Measurements from ENCODE around the gene SAE1.

Gene SAE1

GRCh38 chr19:47096100-47096704 is 34.4 kb upstream of the SAE1 start:
- no peaks in the 10 kb centered on the region for H3K27me3 ChIP-seq (ENCODE audit: insufficient read depth, low read depth, severe bottlenecking)
- no peak overlapping the region for H3K4me3 ChIP-seq (ENCODE audit: low read depth, low read length)
- H3K36me3 ChIP-seq, result peaks cover 43% of the 10 kb centered on the region
- H3K9me3 ChIP-seq (ENCODE audit: severe bottlenecking), result no peaks in the 10 kb centered on the region
- no peak for DNase-seq
- H3K27ac ChIP-seq, result no peak overlapping the region
- TF ChIP-seq CTCF (IDR thresholded peaks at IDR 0.05; ENCODE audit: low read depth, low read length), result no peak

GRCh38 chr19:47096721-47097120 is 33.9 kb upstream of the SAE1 start:
- Histone ChIP-seq H3K36me3 (peaks cover 41% of the 10 kb centered on the region), H3K4me3 (ENCODE audit: low read depth, low read length) (no peak overlapping the region)

DNA sequence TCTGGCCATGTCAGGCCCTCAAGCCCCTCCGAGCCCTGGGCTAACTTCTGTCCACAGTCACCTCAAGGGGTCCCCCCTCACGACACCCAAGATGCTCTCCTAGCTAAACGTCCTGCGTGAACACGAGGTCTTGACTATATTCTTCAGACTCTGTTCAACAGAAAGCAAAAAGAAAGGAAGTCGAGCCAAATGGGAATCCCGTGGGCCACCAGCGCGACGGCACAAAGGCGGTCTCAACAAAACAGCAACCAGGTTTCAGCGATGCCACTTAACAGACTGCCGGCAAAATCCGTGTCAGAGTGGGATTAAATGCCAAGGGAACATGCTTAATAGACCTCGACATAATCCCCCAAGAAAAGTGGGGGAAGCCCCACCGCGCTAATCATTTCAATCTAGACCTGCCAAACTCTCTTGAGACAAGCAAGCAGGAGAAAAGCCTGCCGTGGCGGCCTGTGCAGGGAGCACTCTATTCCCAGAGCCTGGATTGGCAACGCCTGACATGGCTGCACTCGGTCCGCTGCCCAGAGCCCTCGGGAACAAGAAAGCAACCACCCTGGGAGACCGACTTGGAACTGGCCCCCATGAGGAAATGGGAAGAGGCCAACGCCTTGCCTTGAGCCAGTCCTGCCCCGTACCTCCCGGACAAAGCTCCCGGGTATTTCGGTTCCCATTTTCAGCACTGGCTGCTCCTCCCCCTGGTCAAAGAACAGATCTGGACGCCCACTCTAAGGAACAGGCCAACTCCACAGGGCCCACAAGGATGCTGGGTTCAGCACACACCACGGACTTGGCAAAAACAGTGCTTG is 33.0 kb upstream of the SAE1 start:
- no peaks in the 10 kb centered on the region for H3K9me3 ChIP-seq (ENCODE audit: severe bottlenecking)
- TF ChIP-seq CTCF (IDR thresholded peaks at IDR 0.05; ENCODE audit: low read depth, low read length), result no peak
- peaks cover 32% of the 10 kb centered on the region for H3K36me3 ChIP-seq
- H3K27ac ChIP-seq, result peak overlapping the region; percentile 67
- peak overlapping the region; percentile 41 for H3K4me3 ChIP-seq (ENCODE audit: low read depth, low read length)
- peak; percentile 81 for DNase-seq
- no peaks in the 10 kb centered on the region for H3K27me3 ChIP-seq (ENCODE audit: insufficient read depth, low read depth, severe bottlenecking)

More at GRCh38 chr19:47096721-47097120, 33.9 kb upstream of the SAE1 start:
- Histone ChIP-seq H3K27me3 (ENCODE audit: insufficient read depth, low read depth, severe bottlenecking) (no peaks in the 10 kb centered on the region), H3K9me3 (ENCODE audit: severe bottlenecking) (no peaks in the 10 kb centered on the region), H3K27ac (peak overlapping the region; percentile 67)
- no peak for TF ChIP-seq CTCF (IDR thresholded peaks at IDR 0.05; ENCODE audit: low read depth, low read length)
- DNase-seq, result peak; percentile 30

DNA sequence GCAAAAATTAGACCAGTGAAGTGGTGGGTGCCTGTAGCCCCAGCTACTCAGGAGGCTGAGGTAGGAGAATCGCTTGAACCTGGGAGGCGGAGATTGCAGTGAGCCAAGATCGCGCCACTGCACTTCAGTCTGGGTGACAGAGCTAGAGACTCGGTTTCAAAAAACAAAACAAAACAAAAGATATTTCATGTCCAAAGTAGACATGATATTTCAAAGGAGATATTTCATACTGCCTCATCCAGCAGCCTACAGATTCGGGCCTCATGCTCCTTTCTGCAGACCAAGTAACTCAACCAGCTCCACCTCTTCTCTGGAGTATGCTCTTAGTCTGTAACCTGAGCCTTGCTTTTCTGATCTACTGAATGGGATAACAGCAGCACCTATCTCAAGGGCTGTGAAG is 32.0 kb upstream of the SAE1 start:
- Histone ChIP-seq H3K4me3 (ENCODE audit: low read depth, low read length) (no peak overlapping the region), H3K27ac (peak overlapping the region; percentile 14), H3K36me3 (peaks cover 26% of the 10 kb centered on the region), H3K27me3 (ENCODE audit: insufficient read depth, low read depth, severe bottlenecking) (no peaks in the 10 kb centered on the region), H3K9me3 (ENCODE audit: severe bottlenecking) (no peaks in the 10 kb centered on the region)
- no peak for TF ChIP-seq CTCF (IDR thresholded peaks at IDR 0.05; ENCODE audit: low read depth, low read length)
- no peak for DNase-seq

- no peaks in the 10 kb centered on the region for H3K27me3 ChIP-seq (ENCODE audit: insufficient read depth, low read depth, severe bottlenecking)
- no peaks in the 10 kb centered on the region for H3K9me3 ChIP-seq (ENCODE audit: severe bottlenecking)
- no peak overlapping the region for H3K4me3 ChIP-seq (ENCODE audit: low read depth, low read length)
- peaks cover 19% of the 10 kb centered on the region for H3K36me3 ChIP-seq
- TF ChIP-seq CTCF (IDR thresholded peaks at IDR 0.05; ENCODE audit: low read depth, low read length), result no peak
- no peak for DNase-seq
- no peak overlapping the region for H3K27ac ChIP-seq
Observed at GRCh38 chr19:47099576-47100050, 31.0 kb upstream of the SAE1 start.

Data from WERI-Rb-1 (cell line).